Mesendoderm (in vitro differentiated cells): ENCODE results near the gene XAB2.

Source experiments
- DNase-seq: peaks from one replicate; pipeline ENCODE4 v3.0.0; 2013
- H2AK5ac ChIP-seq: 2 replicates; pipeline ENCODE4 v1.6.1; 2013; ENCODE audit warnings: low read length, inconsistent platforms
- H2BK120ac ChIP-seq: 2 replicates; pipeline ENCODE4 v1.6.1; 2013; ENCODE audit warnings: low read depth, mild to moderate bottlenecking, low read length, moderate library complexity, mixed read lengths
- H2BK15ac ChIP-seq: replicated peaks from 2 replicates; pipeline ENCODE4 v1.6.1; 2013; ENCODE audit warnings: low read depth, mild to moderate bottlenecking, moderate library complexity
- H2BK5ac ChIP-seq: 2 replicates; pipeline ENCODE4 v1.6.1; 2013; ENCODE audit warnings: low read length, inconsistent platforms
- H3K18ac ChIP-seq: 2 replicates; pipeline ENCODE4 v1.6.1; 2013; ENCODE audit warnings: mild to moderate bottlenecking, low read length, mixed read lengths
- H3K23ac ChIP-seq: one replicate; pipeline ENCODE4 v1.6.1; 2013; ENCODE audit warnings: low read length
- H3K27ac ChIP-seq: 2 replicates; pipeline ENCODE4 v1.5.1; 2013; ENCODE audit warnings: low read depth, mild to moderate bottlenecking, inconsistent platforms, low read length, moderate library complexity
- H3K27me3 ChIP-seq: 2 replicates; pipeline ENCODE4 v1.6.1; 2013; ENCODE audit warnings: low read length, control low read depth, mild to moderate bottlenecking, inconsistent platforms; ENCODE audit not compliant: insufficient read depth, poor library complexity
- H3K36me3 ChIP-seq: 2 replicates; pipeline ENCODE4 v1.6.1; 2013; ENCODE audit warnings: low read length, inconsistent platforms; ENCODE audit not compliant: control insufficient read depth, insufficient read depth
- H3K4ac ChIP-seq: one replicate; pipeline ENCODE4 v1.6.1; 2013; ENCODE audit warnings: low read depth, mild to moderate bottlenecking, low read length, moderate library complexity
- H3K4me1 ChIP-seq: 2 replicates; pipeline ENCODE4 v1.6.1; 2013; ENCODE audit warnings: low read depth, low read length, inconsistent platforms; ENCODE audit not compliant: control insufficient read depth
- H3K4me2 ChIP-seq: 2 replicates; pipeline ENCODE4 v1.6.1; 2013; ENCODE audit warnings: low read length
- H3K4me3 ChIP-seq: 2 replicates; pipeline ENCODE4 v1.5.1; 2013; ENCODE audit warnings: mild to moderate bottlenecking, low read length
- H3K56ac ChIP-seq: one replicate; pipeline ENCODE4 v1.6.1; 2013; ENCODE audit warnings: low read length
- H3K79me1 ChIP-seq: 2 replicates; pipeline ENCODE4 v1.6.1; 2013; ENCODE audit warnings: low read length, inconsistent platforms
- H3K79me2 ChIP-seq: 2 replicates; pipeline ENCODE4 v1.6.1; 2013; ENCODE audit warnings: mild to moderate bottlenecking, low read length; ENCODE audit not compliant: control insufficient read depth, insufficient read depth
- H3K9ac ChIP-seq: 2 replicates; pipeline ENCODE4 v1.6.1; 2013; ENCODE audit warnings: low read length, inconsistent platforms
- H4K5ac ChIP-seq: one replicate; pipeline ENCODE4 v1.6.1; 2013; ENCODE audit warnings: low read length
- H4K8ac ChIP-seq: one replicate; pipeline ENCODE4 v1.6.1; 2013; ENCODE audit warnings: low read depth, mild to moderate bottlenecking, control low read depth, low read length, moderate library complexity
- WGBS: extraction: QIAGEN DNeasy Blood & Tissue Kit; methylation state at CpG from one replicate; pipeline ENCODE4 v1.1.7; 2013; ENCODE audit warnings: low lambda C conversion rate, missing lambda C conversion rate; ENCODE audit not compliant: insufficient coverage; ENCODE audit errors: extremely low coverage; 5-methylcytosine and 5-hydroxymethylcytosine counted together

XAB2 gene

DNA sequence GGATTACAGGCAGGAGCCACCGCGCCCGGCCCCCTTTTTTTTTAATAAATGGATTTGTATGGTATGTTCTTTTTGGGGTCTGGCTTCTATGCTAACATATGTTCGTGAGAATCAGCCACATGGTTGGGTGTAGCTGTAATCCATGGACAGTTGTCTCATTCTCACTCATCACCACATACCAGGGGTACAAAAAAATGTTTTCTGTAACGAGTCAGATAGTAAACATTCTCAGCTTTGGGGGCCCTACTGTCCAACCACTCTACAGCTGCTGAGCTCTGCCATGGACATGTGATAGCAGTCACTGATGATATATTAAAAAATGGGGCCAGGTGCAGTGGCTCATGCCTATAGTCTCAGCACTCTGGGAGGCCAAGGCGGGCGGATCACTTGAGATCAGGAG lies 34.4 kb upstream of the XAB2 start:
- Histone ChIP-seq H2BK5ac (no peak overlapping the region), H4K5ac (no peak overlapping the region), H3K27ac (no peak overlapping the region), H3K4me3 (no peak overlapping the region), H2AK5ac (no peak overlapping the region), H3K36me3 (no peaks in the 10 kb centered on the region), H3K4me1 (no peaks in the 10 kb centered on the region), H4K8ac (no peak overlapping the region), H3K27me3 (no peaks in the 10 kb centered on the region), H2BK15ac (no peak overlapping the region), H2BK120ac (no peak overlapping the region), H3K23ac (no peak overlapping the region), H3K4ac (no peak overlapping the region), H3K18ac (no peak overlapping the region), H3K4me2 (no peak overlapping the region), H3K9ac (no peak overlapping the region), H3K79me1 (no peaks in the 10 kb centered on the region), H3K56ac (no peak overlapping the region), H3K79me2 (no peaks in the 10 kb centered on the region)
- DNase-seq: no peak
- WGBS: no CpG with 5 or more reads among the region's 7 CpGs

GRCh38 chr19:7662657-7663056 lies 33.3 kb upstream of the XAB2 start:
- Histone ChIP-seq H4K5ac (no peak overlapping the region), H2BK5ac (no peak overlapping the region), H3K27ac (no peak overlapping the region), H3K4ac (no peak overlapping the region), H3K56ac (no peak overlapping the region), H3K27me3 (no peaks in the 10 kb centered on the region), H4K8ac (no peak overlapping the region), H3K79me2 (no peaks in the 10 kb centered on the region), H3K79me1 (no peaks in the 10 kb centered on the region), H2BK15ac (no peak overlapping the region), H2BK120ac (no peak overlapping the region), H3K18ac (no peak overlapping the region), H2AK5ac (no peak overlapping the region), H3K23ac (no peak overlapping the region), H3K4me1 (no peaks in the 10 kb centered on the region), H3K9ac (no peak overlapping the region), H3K36me3 (no peaks in the 10 kb centered on the region), H3K4me3 (no peak overlapping the region), H3K4me2 (no peak overlapping the region)
- WGBS: no CpG with 5 or more reads among the region's 14 CpGs
- DNase-seq: no peak

DNA sequence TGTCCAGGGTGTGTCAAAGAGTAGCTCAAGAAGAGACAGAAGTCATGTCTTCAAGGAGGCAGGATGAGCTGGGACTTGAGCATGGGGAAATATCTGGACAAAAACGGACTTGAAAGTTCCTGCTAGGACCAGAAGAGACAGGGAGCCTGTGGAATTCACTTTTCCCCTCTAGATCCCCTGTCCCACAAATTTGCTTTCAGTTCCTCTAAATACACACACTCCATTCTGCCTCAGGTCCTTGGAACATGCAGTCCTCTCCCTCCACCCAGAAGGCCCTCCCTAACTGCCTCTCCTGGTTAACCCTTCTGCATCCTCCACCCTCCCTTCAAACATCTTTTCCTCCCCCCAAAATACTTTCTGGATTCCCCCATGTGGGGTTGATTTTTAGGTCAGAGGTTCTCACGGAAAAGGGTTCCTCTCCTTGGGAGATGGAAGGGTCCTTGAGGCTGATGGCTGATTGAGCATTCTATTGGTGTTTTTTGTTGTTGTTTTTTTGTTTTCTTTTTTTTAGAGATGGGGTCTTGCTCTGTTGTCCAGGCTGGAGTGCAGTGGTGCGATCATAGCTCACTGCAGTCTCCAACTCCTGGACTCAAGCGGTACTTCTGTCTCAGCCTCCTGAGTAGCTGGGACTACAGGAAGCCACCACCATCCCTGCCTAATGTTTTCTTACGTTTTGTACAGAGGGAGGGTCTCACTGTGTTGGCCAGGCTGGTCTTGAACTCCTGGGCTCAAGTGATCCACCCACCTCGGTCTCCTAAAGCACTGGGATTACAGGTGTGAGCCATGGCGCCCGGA lies 32.6 kb upstream of the XAB2 start:
- no peak overlapping the region for H3K4me3 ChIP-seq
- no peak overlapping the region for H4K8ac ChIP-seq
- no peak overlapping the region for H2BK5ac ChIP-seq
- H3K27ac ChIP-seq: no peak overlapping the region
- no peak overlapping the region for H2AK5ac ChIP-seq
- H2BK120ac ChIP-seq: no peak overlapping the region
- H3K4me1 ChIP-seq: no peaks in the 10 kb centered on the region
- no peak overlapping the region for H3K56ac ChIP-seq
- H3K36me3 ChIP-seq: no peaks in the 10 kb centered on the region
- H3K4ac ChIP-seq: no peak overlapping the region
- H2BK15ac ChIP-seq: no peak overlapping the region
- no peak overlapping the region for H3K18ac ChIP-seq
- H3K23ac ChIP-seq: no peak overlapping the region
- DNase-seq: no peak
- no peak overlapping the region for H3K4me2 ChIP-seq
- WGBS: no CpG with 5 or more reads among the region's 8 CpGs
- no peak overlapping the region for H4K5ac ChIP-seq
- H3K79me2 ChIP-seq: no peaks in the 10 kb centered on the region
- H3K79me1 ChIP-seq: no peaks in the 10 kb centered on the region
- H3K9ac ChIP-seq: no peak overlapping the region
- no peaks in the 10 kb centered on the region for H3K27me3 ChIP-seq

- no peaks in the 10 kb centered on the region for H3K79me2 ChIP-seq
- no peak overlapping the region for H2AK5ac ChIP-seq
- peak; percentile 28 for DNase-seq
- H3K79me1 ChIP-seq: no peaks in the 10 kb centered on the region
- H4K5ac ChIP-seq: no peak overlapping the region
- H3K56ac ChIP-seq: no peak overlapping the region
- no peak overlapping the region for H3K23ac ChIP-seq
- no peaks in the 10 kb centered on the region for H3K27me3 ChIP-seq
- H3K4me1 ChIP-seq: no peaks in the 10 kb centered on the region
- H3K4me3 ChIP-seq: no peak overlapping the region
- WGBS: no CpG with 5 or more reads among the region's 9 CpGs
- no peaks in the 10 kb centered on the region for H3K36me3 ChIP-seq
- no peak overlapping the region for H3K18ac ChIP-seq
- no peak overlapping the region for H2BK15ac ChIP-seq
- H3K9ac ChIP-seq: no peak overlapping the region
- no peak overlapping the region for H4K8ac ChIP-seq
- no peak overlapping the region for H2BK120ac ChIP-seq
- no peak overlapping the region for H3K4me2 ChIP-seq
- H2BK5ac ChIP-seq: no peak overlapping the region
- H3K4ac ChIP-seq: no peak overlapping the region
- no peak overlapping the region for H3K27ac ChIP-seq
Observed at GRCh38 chr19:7658219-7658686, 28.9 kb upstream of the XAB2 start.

- no peaks in the 10 kb centered on the region for H3K79me1 ChIP-seq
- no peaks in the 10 kb centered on the region for H3K79me2 ChIP-seq
- H3K56ac ChIP-seq: no peak overlapping the region
- no peak overlapping the region for H3K23ac ChIP-seq
- no peaks in the 10 kb centered on the region for H3K36me3 ChIP-seq
- no peak overlapping the region for H3K9ac ChIP-seq
- H2BK15ac ChIP-seq: no peak overlapping the region
- H2BK5ac ChIP-seq: no peak overlapping the region
- H4K5ac ChIP-seq: no peak overlapping the region
- no peak for DNase-seq
- no peak overlapping the region for H3K4me3 ChIP-seq
- no peak overlapping the region for H4K8ac ChIP-seq
- H2BK120ac ChIP-seq: no peak overlapping the region
- no peak overlapping the region for H3K4me2 ChIP-seq
- H2AK5ac ChIP-seq: no peak overlapping the region
- H3K27me3 ChIP-seq: no peaks in the 10 kb centered on the region
- no CpG with 5 or more reads among the region's 14 CpGs for WGBS
- no peak overlapping the region for H3K27ac ChIP-seq
- H3K4ac ChIP-seq: no peak overlapping the region
- H3K18ac ChIP-seq: no peak overlapping the region
- H3K4me1 ChIP-seq: no peaks in the 10 kb centered on the region
Observed at GRCh38 chr19:7657131-7657751, 27.9 kb upstream of the XAB2 start.
